ENCODE data around the gene CARD11. TPM values are rescaled to one million over a fixed set of nuclear protein-coding genes. Genes with fewer than 3 reads are reported as not detected.

Gene CARD11
- total and polyA plus RNA-seq, 3 donors from 2014 or later, result 2.9 to 3.9 (median 3.2) TPM

GRCh38 chr7:2923886-2924574 is 119.6 kb downstream of the CARD11 start:
- H3K27ac ChIP-seq, result no peak overlapping the region
- no peak for TF ChIP-seq POLR2A (IDR thresholded peaks at IDR 0.05)
- TF ChIP-seq, protein P1, sequence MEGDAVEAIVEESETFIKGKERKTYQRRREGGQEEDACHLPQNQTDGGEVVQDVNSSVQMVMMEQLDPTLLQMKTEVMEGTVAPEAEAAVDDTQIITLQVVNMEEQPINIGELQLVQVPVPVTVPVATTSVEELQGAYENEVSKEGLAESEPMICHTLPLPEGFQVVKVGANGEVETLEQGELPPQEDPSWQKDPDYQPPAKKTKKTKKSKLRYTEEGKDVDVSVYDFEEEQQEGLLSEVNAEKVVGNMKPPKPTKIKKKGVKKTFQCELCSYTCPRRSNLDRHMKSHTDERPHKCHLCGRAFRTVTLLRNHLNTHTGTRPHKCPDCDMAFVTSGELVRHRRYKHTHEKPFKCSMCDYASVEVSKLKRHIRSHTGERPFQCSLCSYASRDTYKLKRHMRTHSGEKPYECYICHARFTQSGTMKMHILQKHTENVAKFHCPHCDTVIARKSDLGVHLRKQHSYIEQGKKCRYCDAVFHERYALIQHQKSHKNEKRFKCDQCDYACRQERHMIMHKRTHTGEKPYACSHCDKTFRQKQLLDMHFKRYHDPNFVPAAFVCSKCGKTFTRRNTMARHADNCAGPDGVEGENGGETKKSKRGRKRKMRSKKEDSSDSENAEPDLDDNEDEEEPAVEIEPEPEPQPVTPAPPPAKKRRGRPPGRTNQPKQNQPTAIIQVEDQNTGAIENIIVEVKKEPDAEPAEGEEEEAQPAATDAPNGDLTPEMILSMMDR (IDR thresholded peaks at IDR 0.05), result no peak
- no peaks in the 10 kb centered on the region for H3K9me3 ChIP-seq
- H3K4me3 ChIP-seq, result no peak overlapping the region
- no peak for DNase-seq
- intact Hi-C loops (cut with DNase I; ENCODE audit: low total_unique reads), result no loop called here
- H3K27me3 ChIP-seq, result no peaks in the 10 kb centered on the region
- peaks cover 15% of the 10 kb centered on the region for H3K4me1 ChIP-seq
- 85 to 94% methylated on average over 14 to 16 of the region's 17 CpGs for WGBS, 2 donors
- H3K36me3 ChIP-seq (ENCODE audit: low read depth, missing control alignments), result no peaks in the 10 kb centered on the region

GRCh38 chr7:2923291-2923781 is 120.3 kb downstream of the CARD11 start:
- Histone ChIP-seq H3K4me1 (peaks cover 11% of the 10 kb centered on the region), H3K27me3 (no peaks in the 10 kb centered on the region), H3K27ac (no peak overlapping the region), H3K36me3 (ENCODE audit: low read depth, missing control alignments) (no peaks in the 10 kb centered on the region), H3K4me3 (no peak overlapping the region), H3K9me3 (no peaks in the 10 kb centered on the region)
- WGBS, 2 donors, result 93 to 96% methylated on average over 10 to 17 of the region's 17 CpGs
- intact Hi-C loops (cut with DNase I; ENCODE audit: low total_unique reads), result no loop called here
- no peak for DNase-seq
- TF ChIP-seq, protein P1 (IDR thresholded peaks at IDR 0.05), result no peak
- TF ChIP-seq POLR2A (IDR thresholded peaks at IDR 0.05), result no peak

DNA sequence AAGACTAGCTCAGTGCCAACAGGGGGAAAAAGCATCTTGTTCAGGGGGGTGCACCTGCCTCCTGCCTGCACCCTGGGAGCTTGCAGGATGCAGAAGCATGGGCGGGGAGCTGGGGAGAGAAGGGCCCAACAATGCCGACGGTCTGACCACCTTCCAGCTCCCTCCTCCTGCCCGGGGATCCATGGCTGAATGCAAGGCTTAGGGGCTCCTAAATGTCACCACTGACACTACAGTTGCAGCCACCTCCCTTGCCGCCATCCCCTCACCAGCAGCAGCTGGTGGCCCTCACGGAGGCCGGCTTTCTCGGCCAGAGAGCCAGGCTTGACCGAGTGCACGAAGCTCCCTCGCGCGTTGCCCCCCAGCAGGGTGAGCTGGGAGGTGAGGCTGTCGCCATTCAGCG is 120.8 kb downstream of the CARD11 start:
- Histone ChIP-seq H3K27ac (no peak overlapping the region), H3K4me3 (no peak overlapping the region), H3K36me3 (ENCODE audit: low read depth, missing control alignments) (no peaks in the 10 kb centered on the region), H3K27me3 (no peaks in the 10 kb centered on the region), H3K4me1 (peaks cover 11% of the 10 kb centered on the region), H3K9me3 (no peaks in the 10 kb centered on the region)
- TF ChIP-seq, protein P1 (IDR thresholded peaks at IDR 0.05), result no peak
- no peak for TF ChIP-seq POLR2A (IDR thresholded peaks at IDR 0.05)
- 87 to 95% methylated on average over 6 to 15 of the region's 15 CpGs for WGBS, 2 donors
- intact Hi-C loops (cut with DNase I; ENCODE audit: low total_unique reads), result no loop called here
- no peak for DNase-seq

DNA sequence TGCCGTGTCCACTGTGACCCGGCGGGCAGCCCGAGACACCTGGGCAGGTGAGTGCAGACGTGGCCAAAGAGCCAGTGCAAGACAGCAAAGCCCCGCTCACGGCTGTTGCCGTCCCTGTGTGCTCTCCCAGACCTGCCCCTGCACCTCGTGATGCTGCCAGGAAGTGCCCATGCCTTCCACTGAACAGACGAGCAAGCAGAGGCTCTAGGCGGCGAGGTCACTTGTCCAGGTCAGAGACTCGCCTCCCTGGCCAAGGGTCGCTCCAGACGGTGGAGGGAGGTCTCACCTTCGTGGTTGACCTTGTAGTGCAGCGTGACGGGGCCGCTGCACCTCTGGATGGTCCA is 121.3 kb downstream of the CARD11 start:
- no peak for DNase-seq
- no peak for TF ChIP-seq POLR2A (IDR thresholded peaks at IDR 0.05)
- TF ChIP-seq, protein P1 (IDR thresholded peaks at IDR 0.05), result no peak
- H3K36me3 ChIP-seq (ENCODE audit: low read depth, missing control alignments), result no peaks in the 10 kb centered on the region
- H3K27ac ChIP-seq, result no peak overlapping the region
- no peak overlapping the region for H3K4me3 ChIP-seq
- intact Hi-C loops (cut with DNase I; ENCODE audit: low total_unique reads), result no loop called here
- no peaks in the 10 kb centered on the region for H3K9me3 ChIP-seq
- H3K27me3 ChIP-seq, result no peaks in the 10 kb centered on the region
- 83 to 92% methylated on average over 12 to 18 of the region's 19 CpGs for WGBS, 2 donors
- peaks cover 11% of the 10 kb centered on the region for H3K4me1 ChIP-seq

Measured in testis (tissue), 3 donors.